Tibial nerve (tissue), 4 donors: ENCODE data around the gene PABPN1L. TPM values are rescaled to one million over a fixed set of nuclear protein-coding genes. Genes with fewer than 3 reads are reported as not detected.

Experiments used
- DNase-seq, 2 donors: peaks; one replicate each; pipeline ENCODE4 v3.0.0-alpha.2; 2019; ENCODE audit warnings: low spot score in 2 of 2
- H3K27ac ChIP-seq, 4 donors: fragments of 200-600 bp; sonication (generic) in 3 of 4; one replicate each; pipeline ENCODE4 v1.5.1; 2017 to 2019; ENCODE audit warnings: mild to moderate bottlenecking in 1 of 4
- H3K27me3 ChIP-seq, 2 donors: fragments of 200-600 bp; sonication (generic) in 1 of 2; one replicate each; pipeline versions ENCODE4 v1.5.1 to v1.6.0; 2017 to 2019
- H3K36me3 ChIP-seq, 3 donors: fragments of 200-600 bp; sonication (generic); one replicate each; pipeline ENCODE4 v1.5.1; 2018 to 2019
- H3K4me1 ChIP-seq, 4 donors: fragments of 200-600 bp; sonication (generic) in 3 of 4; one replicate each; pipeline ENCODE4 v1.5.1; 2017 to 2019
- H3K4me3 ChIP-seq, 4 donors: fragments of 200-600 bp; sonication (generic) in 3 of 4; one replicate each; pipeline ENCODE4 v1.5.1; 2017 to 2019; ENCODE audit warnings: mild to moderate bottlenecking in 1 of 4, moderate library complexity in 1 of 4
- H3K9me3 ChIP-seq, 4 donors: fragments of 200-600 bp; sonication (generic) in 3 of 4; one replicate each; pipeline ENCODE4 v1.5.1; 2017 to 2019
- EP300 ChIP-seq, 2 donors: sonication (generic); formaldehyde crosslinking; IDR thresholded peaks; one replicate each; pipeline ENCODE4 v1.6.1; 2017; ENCODE audit warnings: antibody characterized with exemption in 2 of 2, mild to moderate bottlenecking in 1 of 2
- POLR2A ChIP-seq, 2 donors: fragments of 450-650 bp; IDR thresholded peaks; one replicate each; pipeline ENCODE4 v1.6.1; 2017; ENCODE audit warnings: antibody characterized with exemption in 2 of 2, mild to moderate bottlenecking in 2 of 2, moderate library complexity in 2 of 2
- WGBS, 2 donors: methylation state at CpG; one replicate each; pipeline ENCODE4 v1.1.5; 2018; 5-methylcytosine and 5-hydroxymethylcytosine counted together
- total RNA-seq, 4 donors: library from RNA; depleted of rRNA; stranded (reverse); fragments of >200 nt; gene quantifications; one replicate each; pipeline ENCODE4 v1.1.0, GENCODE V29; 2016
- TF ChIP-seq, protein P1 (sequence below), 5 experiments: fragments of 200-600 bp in 3 of 5; fragments of 450-650 bp in 2 of 5; sonication (generic) in 3 of 5; IDR thresholded peaks; one replicate each; pipeline ENCODE4 v1.5.1; 2016 to 2019; ENCODE audit warnings: antibody characterized with exemption in 5 of 5, mild to moderate bottlenecking in 3 of 5, moderate library complexity in 2 of 5

Gene PABPN1L
- total RNA-seq, 4 donors from 2014 or later, result not detected

DNA sequence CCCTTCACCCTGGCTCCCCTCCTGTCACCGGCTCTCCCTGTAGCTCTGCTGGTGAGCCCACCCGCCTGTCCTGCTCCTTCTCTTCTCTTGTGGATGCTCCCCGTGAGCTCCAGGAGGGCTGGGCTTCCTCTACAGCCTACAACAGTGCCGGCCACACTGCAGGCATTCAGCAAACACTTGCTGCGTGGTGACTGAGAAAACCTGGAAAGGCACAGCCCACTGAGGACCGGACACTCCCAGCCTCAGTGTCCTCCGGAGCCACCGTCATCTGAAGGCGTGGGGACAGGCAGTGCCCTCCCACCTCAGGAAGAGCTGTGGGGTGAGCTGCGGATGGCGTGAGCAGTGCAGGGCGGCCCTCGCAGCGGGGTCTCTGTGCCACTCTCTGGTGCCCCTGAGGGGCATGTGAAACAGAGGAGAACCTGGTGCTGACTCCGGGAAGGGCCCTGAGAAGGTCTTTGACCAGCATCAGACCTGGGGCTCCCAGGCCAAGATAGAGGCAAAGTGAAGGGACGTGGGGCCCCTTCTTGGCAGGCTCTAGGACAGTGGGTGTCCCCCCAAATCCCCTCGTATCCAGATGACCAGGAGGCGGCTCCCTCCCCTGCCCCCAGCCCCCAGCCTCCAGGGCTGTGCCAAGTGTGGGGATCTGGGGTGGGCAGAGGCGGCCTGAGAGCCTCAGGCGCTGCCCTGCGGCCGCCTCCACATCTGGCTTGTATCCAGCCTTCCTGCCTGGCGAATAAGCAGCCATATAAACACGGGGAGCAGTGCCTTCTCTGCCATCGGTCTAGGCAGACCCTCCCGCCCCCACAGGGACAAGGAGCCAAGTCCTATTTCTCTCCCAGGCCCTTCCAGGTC is 44.0 kb upstream of the PABPN1L start:
- peaks cover 0 to 26% (median 3%) of the 10 kb centered on the region in 4 donors for H3K4me1 ChIP-seq
- TF ChIP-seq, protein P1, sequence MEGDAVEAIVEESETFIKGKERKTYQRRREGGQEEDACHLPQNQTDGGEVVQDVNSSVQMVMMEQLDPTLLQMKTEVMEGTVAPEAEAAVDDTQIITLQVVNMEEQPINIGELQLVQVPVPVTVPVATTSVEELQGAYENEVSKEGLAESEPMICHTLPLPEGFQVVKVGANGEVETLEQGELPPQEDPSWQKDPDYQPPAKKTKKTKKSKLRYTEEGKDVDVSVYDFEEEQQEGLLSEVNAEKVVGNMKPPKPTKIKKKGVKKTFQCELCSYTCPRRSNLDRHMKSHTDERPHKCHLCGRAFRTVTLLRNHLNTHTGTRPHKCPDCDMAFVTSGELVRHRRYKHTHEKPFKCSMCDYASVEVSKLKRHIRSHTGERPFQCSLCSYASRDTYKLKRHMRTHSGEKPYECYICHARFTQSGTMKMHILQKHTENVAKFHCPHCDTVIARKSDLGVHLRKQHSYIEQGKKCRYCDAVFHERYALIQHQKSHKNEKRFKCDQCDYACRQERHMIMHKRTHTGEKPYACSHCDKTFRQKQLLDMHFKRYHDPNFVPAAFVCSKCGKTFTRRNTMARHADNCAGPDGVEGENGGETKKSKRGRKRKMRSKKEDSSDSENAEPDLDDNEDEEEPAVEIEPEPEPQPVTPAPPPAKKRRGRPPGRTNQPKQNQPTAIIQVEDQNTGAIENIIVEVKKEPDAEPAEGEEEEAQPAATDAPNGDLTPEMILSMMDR (IDR thresholded peaks at IDR 0.05), result no peak
- TF ChIP-seq EP300 (IDR thresholded peaks at IDR 0.05) (no peak), POLR2A (IDR thresholded peaks at IDR 0.05) (no peak)
- H3K36me3 ChIP-seq, result no peaks in the 10 kb centered on the region
- 54% methylated on average over 17 to 26 of the region's 26 CpGs for WGBS, 2 donors
- no peak for DNase-seq
- no peak overlapping the region for H3K4me3 ChIP-seq
- H3K9me3 ChIP-seq, result no peaks in the 10 kb centered on the region
- H3K27ac ChIP-seq, result no peak overlapping the region
- peaks cover 0 to 32% of the 10 kb centered on the region in 2 donors for H3K27me3 ChIP-seq

DNA sequence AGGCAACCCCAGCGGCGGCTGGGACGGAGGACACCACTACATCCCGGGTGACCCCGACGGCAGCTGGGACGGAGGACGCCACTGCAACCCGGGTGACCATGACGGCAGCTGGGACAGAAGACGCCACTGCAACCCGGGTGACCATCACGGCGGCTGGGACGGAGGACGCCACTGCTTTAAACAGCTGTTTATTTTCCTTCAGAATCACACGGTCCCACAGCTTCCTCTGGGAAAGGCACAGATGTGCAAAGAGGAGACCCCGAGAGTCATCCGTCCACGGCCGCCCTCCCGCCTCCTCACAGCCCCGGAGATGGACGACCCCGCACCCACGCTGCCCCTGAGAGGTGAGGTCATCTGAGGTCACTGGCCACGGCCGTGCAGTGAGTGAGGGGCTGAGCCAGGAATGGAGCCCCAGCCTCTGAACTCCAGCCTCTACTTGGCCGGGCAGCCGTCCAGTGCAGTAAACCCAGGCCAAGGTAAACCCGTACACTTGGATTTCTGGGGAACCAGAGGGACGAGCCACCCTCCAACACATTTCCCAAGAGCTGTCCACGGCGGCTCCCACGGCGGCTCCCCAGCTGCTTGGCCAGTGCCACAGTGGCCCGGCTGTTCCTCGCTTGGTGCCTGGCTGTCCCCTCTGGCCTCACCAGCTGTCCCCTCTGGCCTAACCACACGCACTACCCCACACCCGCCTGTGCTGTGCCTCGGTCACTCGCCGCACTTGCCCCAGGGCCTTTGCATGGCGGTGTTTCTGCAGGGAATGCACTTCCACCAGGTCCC is 43.2 kb upstream of the PABPN1L start:
- Histone ChIP-seq H3K36me3 (no peaks in the 10 kb centered on the region), H3K9me3 (no peaks in the 10 kb centered on the region), H3K27ac (no peak overlapping the region), H3K27me3 (peaks cover 0 to 32% of the 10 kb centered on the region in 2 donors), H3K4me3 (no peak overlapping the region), H3K4me1 (peaks cover 0 to 19% (median 3%) of the 10 kb centered on the region in 4 donors)
- 62 to 76% methylated on average over 40 to 41 of the region's 44 CpGs for WGBS, 2 donors
- DNase-seq, result no peak
- TF ChIP-seq, protein P1 (IDR thresholded peaks at IDR 0.05), result no peak
- TF ChIP-seq EP300 (IDR thresholded peaks at IDR 0.05) (no peak), POLR2A (IDR thresholded peaks at IDR 0.05) (no peak)

DNA sequence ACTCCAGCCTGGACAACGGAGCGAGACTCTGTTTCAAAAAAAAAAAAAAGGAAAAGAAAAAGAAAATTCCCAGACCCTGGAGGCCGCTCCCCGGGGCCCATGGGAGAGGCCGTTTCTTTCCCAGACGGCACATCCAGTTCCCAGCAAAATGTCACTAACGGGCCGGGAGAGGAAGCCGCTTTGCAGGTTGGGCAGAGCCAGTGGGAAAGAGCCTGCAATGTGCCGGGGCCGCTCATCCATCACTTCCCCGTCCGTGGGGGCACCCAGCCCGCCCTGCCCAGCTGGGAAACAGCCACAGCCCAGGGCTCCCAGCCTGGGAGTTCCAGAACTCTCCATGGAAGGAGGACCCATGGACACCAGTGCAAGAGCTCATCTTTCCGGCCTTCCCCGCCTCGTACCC is 41.8 kb upstream of the PABPN1L start:
- Histone ChIP-seq H3K36me3 (no peaks in the 10 kb centered on the region), H3K27me3 (peaks cover 0 to 32% of the 10 kb centered on the region in 2 donors)
- 82 to 83% methylated on average over 17 of the region's 17 CpGs for WGBS, 2 donors

GRCh38 chr16:88907768-88908167 is 41.3 kb upstream of the PABPN1L start:
- Histone ChIP-seq H3K27me3 (peaks cover 0 to 27% of the 10 kb centered on the region in 2 donors), H3K9me3 (no peaks in the 10 kb centered on the region), H3K27ac (no peak overlapping the region), H3K4me3 (no peak overlapping the region), H3K4me1 (peaks cover 0 to 15% (median 3%) of the 10 kb centered on the region in 4 donors), H3K36me3 (no peaks in the 10 kb centered on the region)
- 71 to 81% methylated on average over 4 of the region's 4 CpGs for WGBS, 2 donors
- no peak for DNase-seq
- TF ChIP-seq EP300 (IDR thresholded peaks at IDR 0.05), result no peak
- TF ChIP-seq, protein P1 (IDR thresholded peaks at IDR 0.05), result no peak
- no peak for TF ChIP-seq POLR2A (IDR thresholded peaks at IDR 0.05)

More for the DNA sequence above, 41.8 kb upstream of the PABPN1L start:
- H3K4me3 ChIP-seq, result no peak overlapping the region
- no peak overlapping the region for H3K27ac ChIP-seq
- TF ChIP-seq POLR2A (IDR thresholded peaks at IDR 0.05), result no peak
- TF ChIP-seq EP300 (IDR thresholded peaks at IDR 0.05), result no peak
- TF ChIP-seq, protein P1 (IDR thresholded peaks at IDR 0.05), result no peak
- DNase-seq, result no peak
- no peaks in the 10 kb centered on the region for H3K9me3 ChIP-seq
- H3K4me1 ChIP-seq, result peaks cover 0 to 15% (median 3%) of the 10 kb centered on the region in 4 donors
